ENCODE measurements around the gene TCP1. TPM values are rescaled to one million over a fixed set of nuclear protein-coding genes. Genes with fewer than 3 reads are reported as not detected.
A peak's percentile ranks its signal among the peaks of the same experiment; 100 is the strongest.

The TCP1 gene
- total RNA-seq, 1 donor from 2014 or later: 334 TPM

DNA sequence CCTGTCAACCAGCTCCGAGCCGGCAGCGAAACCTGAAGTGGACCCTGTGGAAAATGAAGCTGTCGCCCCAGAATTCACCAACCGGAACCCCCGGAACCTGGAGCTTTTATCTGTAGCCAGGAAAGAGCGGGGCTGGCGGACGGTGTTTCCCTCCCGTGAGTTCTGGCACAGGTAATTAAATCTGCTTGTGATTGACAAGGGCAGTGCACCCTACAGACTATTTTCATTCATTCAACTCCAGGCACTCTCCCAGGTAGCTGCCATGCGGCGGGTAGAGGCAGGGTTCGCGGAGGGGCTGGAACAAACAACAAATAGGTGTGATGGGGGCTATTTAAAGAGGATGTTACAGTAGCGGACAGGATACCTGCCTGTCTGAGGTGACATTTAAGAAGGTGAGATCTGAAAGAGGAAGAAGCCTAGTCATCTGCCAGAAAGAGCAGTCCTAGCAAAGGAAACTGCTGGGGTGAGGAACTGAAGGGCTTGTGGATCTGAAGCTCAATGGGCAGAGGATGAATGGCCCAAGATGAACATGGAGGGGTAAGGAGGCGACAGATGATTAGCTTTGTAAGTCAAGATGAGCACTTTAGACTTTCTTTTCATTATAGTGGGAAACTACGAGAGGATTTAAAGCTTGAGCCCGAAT lies 1.7 kb upstream of the TCP1 start:
- Histone ChIP-seq H3K27ac (no peak overlapping the region), H3K4me3 (peak overlapping the region; percentile 99), H3K79me2 (ENCODE audit: low read depth) (peaks cover 78% of the 10 kb centered on the region), H3K27me3 (no peaks in the 10 kb centered on the region), H3K4me1 (peaks cover 22% of the 10 kb centered on the region), H3K9ac (peak overlapping the region; percentile 83), H3K9me3 (ENCODE audit: low read depth) (no peaks in the 10 kb centered on the region), H4K20me1 (ENCODE audit: low read depth) (peaks cover 39% of the 10 kb centered on the region), H3K4me2 (peak overlapping the region; percentile 95), H2AFZ (replicated peaks) (peak overlapping the region; percentile 47), H3F3A (ENCODE audit: low read depth) (peaks cover 9% of the 10 kb centered on the region), H3K36me3 (peaks cover 41% of the 10 kb centered on the region)
- TF ChIP-seq EZH2phosphoT487 (IDR thresholded peaks at IDR 0.05): no peak
- no peak for TF ChIP-seq EZH2 (IDR thresholded peaks at IDR 0.05)
- TF ChIP-seq, protein P1, sequence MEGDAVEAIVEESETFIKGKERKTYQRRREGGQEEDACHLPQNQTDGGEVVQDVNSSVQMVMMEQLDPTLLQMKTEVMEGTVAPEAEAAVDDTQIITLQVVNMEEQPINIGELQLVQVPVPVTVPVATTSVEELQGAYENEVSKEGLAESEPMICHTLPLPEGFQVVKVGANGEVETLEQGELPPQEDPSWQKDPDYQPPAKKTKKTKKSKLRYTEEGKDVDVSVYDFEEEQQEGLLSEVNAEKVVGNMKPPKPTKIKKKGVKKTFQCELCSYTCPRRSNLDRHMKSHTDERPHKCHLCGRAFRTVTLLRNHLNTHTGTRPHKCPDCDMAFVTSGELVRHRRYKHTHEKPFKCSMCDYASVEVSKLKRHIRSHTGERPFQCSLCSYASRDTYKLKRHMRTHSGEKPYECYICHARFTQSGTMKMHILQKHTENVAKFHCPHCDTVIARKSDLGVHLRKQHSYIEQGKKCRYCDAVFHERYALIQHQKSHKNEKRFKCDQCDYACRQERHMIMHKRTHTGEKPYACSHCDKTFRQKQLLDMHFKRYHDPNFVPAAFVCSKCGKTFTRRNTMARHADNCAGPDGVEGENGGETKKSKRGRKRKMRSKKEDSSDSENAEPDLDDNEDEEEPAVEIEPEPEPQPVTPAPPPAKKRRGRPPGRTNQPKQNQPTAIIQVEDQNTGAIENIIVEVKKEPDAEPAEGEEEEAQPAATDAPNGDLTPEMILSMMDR (IDR thresholded peaks at IDR 0.05): no peak
- H3K27ac Mint-ChIP-seq: peak overlapping the region; percentile 22
- H3K4me1 Mint-ChIP-seq: peaks cover 39% of the 10 kb centered on the region
- no peaks in the 10 kb centered on the region for H3K27me3 Mint-ChIP-seq (ENCODE audit: insufficient read depth, low read depth)
- H3K9me3 Mint-ChIP-seq: no peaks in the 10 kb centered on the region
- DNase-seq (ENCODE audit: low spot score): peak; percentile 8
- H3K36me3 Mint-ChIP-seq: peaks cover 29% of the 10 kb centered on the region
- H3K4me3 Mint-ChIP-seq: peak overlapping the region; percentile 97

DNA sequence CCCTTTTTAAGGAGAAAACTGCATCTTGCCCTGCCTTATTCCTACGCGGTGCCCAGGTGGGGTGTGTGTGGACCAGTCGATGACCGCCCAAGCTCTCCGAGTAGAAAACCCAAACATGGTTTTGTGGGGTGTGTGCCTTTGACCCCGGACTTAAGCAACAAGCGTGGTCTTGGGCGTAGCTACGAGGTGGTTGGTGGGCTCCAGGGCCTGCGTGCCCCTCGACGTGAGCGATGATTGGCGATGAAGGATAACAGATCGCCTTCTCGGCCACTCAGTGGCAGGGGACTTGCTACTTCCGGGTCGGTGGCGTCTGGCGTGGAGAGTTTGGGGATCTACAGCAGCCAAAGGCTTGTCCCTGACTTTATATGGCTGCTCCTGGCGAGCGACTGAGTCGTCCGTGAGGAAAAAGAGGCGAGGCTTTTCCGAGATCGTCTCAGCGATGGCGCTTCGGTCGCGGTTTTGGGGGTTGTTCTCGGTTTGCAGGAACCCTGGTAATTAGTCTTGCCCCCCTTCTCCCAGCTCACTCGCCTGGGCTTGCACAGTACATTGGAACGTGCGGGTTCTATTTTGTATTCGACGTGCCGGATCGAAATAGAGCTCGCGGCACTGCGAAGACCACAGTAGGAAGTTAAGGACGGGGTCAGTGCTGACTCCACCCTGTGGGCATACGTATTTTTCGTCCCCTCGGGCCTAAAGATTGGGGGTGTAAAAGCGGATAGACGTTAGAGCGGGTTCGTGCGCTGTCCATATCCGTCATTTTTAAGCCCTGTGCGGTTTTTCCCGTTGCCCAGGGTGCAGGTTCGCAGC lies 950 bp upstream of the TCP1 start, which contains the start of gene MRPL18:
TSS of gene MRPL18 (plus strand) at position 319 of the 807 bp plus-strand sequence. CDS start at position 440, 121 bp downstream.
- H3K79me2 ChIP-seq (ENCODE audit: low read depth): peaks cover 85% of the 10 kb centered on the region
- peaks cover 39% of the 10 kb centered on the region for H3K4me1 Mint-ChIP-seq
- no peaks in the 10 kb centered on the region for H3K9me3 Mint-ChIP-seq

DNA sequence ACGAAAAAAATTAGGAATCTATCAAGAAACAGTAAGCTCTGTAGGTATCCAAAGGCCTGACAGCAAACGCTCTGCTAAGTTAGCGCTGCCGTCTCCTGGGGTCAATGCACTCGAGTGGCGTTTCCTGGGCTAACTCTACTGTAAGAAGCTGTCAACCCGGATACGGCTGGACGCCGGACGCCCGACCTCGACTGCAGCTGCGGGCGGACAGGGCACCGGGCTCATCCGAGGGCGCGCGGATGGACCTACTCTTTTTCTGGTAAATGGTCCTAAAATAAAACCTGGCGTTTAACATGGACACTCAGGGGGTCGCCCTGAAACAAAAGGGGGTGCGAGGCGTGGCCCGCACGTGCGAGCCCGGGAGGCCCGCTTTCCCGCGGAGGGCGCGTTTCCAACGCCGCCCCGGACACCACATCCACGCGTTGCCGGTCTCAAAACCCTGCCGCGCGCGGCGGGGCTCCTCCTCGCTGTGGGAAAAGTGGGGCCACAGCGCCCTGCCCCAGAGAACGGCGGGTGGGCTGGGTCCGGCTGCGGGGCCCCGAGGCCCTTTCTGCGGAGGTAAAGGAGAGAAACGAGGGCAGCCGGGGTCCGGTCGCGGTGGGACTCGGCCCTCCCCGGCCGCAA lies 537 bp downstream of the TCP1 start:
- peaks cover 91% of the 10 kb centered on the region for H3K79me2 ChIP-seq (ENCODE audit: low read depth)
- peak overlapping the region; percentile 99 for H3K4me2 ChIP-seq
- Mint-ChIP-seq H3K4me1 (peaks cover 31% of the 10 kb centered on the region), H3K9me3 (no peaks in the 10 kb centered on the region), H3K27ac (peak overlapping the region; percentile 74), H3K4me3 (peak overlapping the region; percentile 97), H3K27me3 (ENCODE audit: insufficient read depth, low read depth) (no peaks in the 10 kb centered on the region), H3K36me3 (peaks cover 36% of the 10 kb centered on the region)
- H3K27ac ChIP-seq: peak overlapping the region; percentile 76
- H3K4me1 ChIP-seq: peaks cover 22% of the 10 kb centered on the region
- no peak for TF ChIP-seq EZH2 (IDR thresholded peaks at IDR 0.05)
- H3K9me3 ChIP-seq (ENCODE audit: low read depth): no peaks in the 10 kb centered on the region
- peaks cover 55% of the 10 kb centered on the region for H4K20me1 ChIP-seq (ENCODE audit: low read depth)
- no peak overlapping the region for H2AFZ ChIP-seq (replicated peaks)
- peak overlapping the region; percentile 99 for H3K4me3 ChIP-seq
- DNase-seq (ENCODE audit: low spot score): peak; percentile 60
- H3K27me3 ChIP-seq: no peaks in the 10 kb centered on the region
- peaks cover 52% of the 10 kb centered on the region for H3K36me3 ChIP-seq
- peak overlapping the region; percentile 97 for H3K9ac ChIP-seq
- peaks cover 18% of the 10 kb centered on the region for H3F3A ChIP-seq (ENCODE audit: low read depth)

More for the DNA sequence above, 950 bp upstream of the TCP1 start, which contains the start of gene MRPL18:
- no peaks in the 10 kb centered on the region for H3K27me3 Mint-ChIP-seq (ENCODE audit: insufficient read depth, low read depth)
- no peaks in the 10 kb centered on the region for H3K9me3 ChIP-seq (ENCODE audit: low read depth)
- peaks cover 49% of the 10 kb centered on the region for H3K36me3 ChIP-seq
- H3F3A ChIP-seq (ENCODE audit: low read depth): peaks cover 13% of the 10 kb centered on the region
- peak within 1 kb of the TSS; percentile 83 for H2AFZ ChIP-seq (replicated peaks)
- H3K27ac ChIP-seq: peak within 1 kb of the TSS; percentile 76
- TF ChIP-seq EZH2phosphoT487 (IDR thresholded peaks at IDR 0.05): no peak
- TF ChIP-seq, protein P1 (IDR thresholded peaks at IDR 0.05): no peak
- TF ChIP-seq EZH2 (IDR thresholded peaks at IDR 0.05): no peak
- H3K4me1 ChIP-seq: peaks cover 22% of the 10 kb centered on the region
- H3K27ac Mint-ChIP-seq: peak within 1 kb of the TSS; percentile 98
- H3K4me2 ChIP-seq: peak within 1 kb of the TSS; percentile 99
- no peaks in the 10 kb centered on the region for H3K27me3 ChIP-seq
- peak; percentile 97 for DNase-seq (ENCODE audit: low spot score)
- peak within 1 kb of the TSS; percentile 97 for H3K9ac ChIP-seq
- peaks cover 44% of the 10 kb centered on the region for H4K20me1 ChIP-seq (ENCODE audit: low read depth)
- peaks cover 33% of the 10 kb centered on the region for H3K36me3 Mint-ChIP-seq
- peak within 1 kb of the TSS; percentile 97 for H3K4me3 Mint-ChIP-seq
- peak within 1 kb of the TSS; percentile 99 for H3K4me3 ChIP-seq

Measured in neural progenitor cell (in vitro differentiated cells).